ENCODE measurements around the gene NR2F1-AS1. TPM values are rescaled to one million over a fixed set of nuclear protein-coding genes. Genes with fewer than 3 reads are reported as not detected.
A peak's percentile ranks its signal among the peaks of the same experiment; 100 is the strongest.

Gene NR2F1-AS1
- total RNA-seq, 1 donor from 2014 or later: 6.9 TPM

- DNase-seq (ENCODE audit: low read depth): no peak
- Histone ChIP-seq H3K4me1 (ENCODE audit: insufficient read depth, low read length) (no peaks in the 10 kb centered on the region), H3K27ac (ENCODE audit: low read depth, low read length) (no peak overlapping the region), H2AFZ (ENCODE audit: low read depth, low read length) (no peak overlapping the region), H3K4me3 (ENCODE audit: insufficient read depth, low read depth, low read length) (no peak overlapping the region), H3K36me3 (ENCODE audit: insufficient read depth, low read length) (no peaks in the 10 kb centered on the region), H3K9me3 (ENCODE audit: insufficient read depth, low read depth, low read length) (no peaks in the 10 kb centered on the region), H3K9ac (ENCODE audit: low read length) (no peak overlapping the region), H3K4me2 (ENCODE audit: low read length) (no peak overlapping the region), H4K20me1 (ENCODE audit: insufficient read depth, low read length) (no peaks in the 10 kb centered on the region), H3K79me2 (ENCODE audit: insufficient read depth, low read length) (no peaks in the 10 kb centered on the region), H3K27me3 (ENCODE audit: insufficient read depth, low read length) (no peaks in the 10 kb centered on the region)
- no peaks in the 10 kb centered on the region for H3K9me3 Mint-ChIP-seq (ENCODE audit: unreplicated experiment)
- peaks cover 4% of the 10 kb centered on the region for H3K4me1 Mint-ChIP-seq (ENCODE audit: low read depth, unreplicated experiment)
- no peaks in the 10 kb centered on the region for H3K27me3 Mint-ChIP-seq (ENCODE audit: low read depth, unreplicated experiment)
- peak; percentile 26 for FAIRE-seq
- H3K36me3 Mint-ChIP-seq (ENCODE audit: low read depth, unreplicated experiment): no peaks in the 10 kb centered on the region
- no peak overlapping the region for H3K27ac Mint-ChIP-seq (ENCODE audit: unreplicated experiment)
- TF ChIP-seq EZH2 (IDR thresholded peaks at IDR 0.05; ENCODE audit: insufficient read depth, low read length) (no peak), CTCF (IDR thresholded peaks at IDR 0.05; ENCODE audit: insufficient read depth, low read depth, low read length) (no peak)
- H3K4me3 Mint-ChIP-seq (ENCODE audit: unreplicated experiment): no peak overlapping the region
These were observed 149.8 kb downstream of the NR2F1-AS1 start for GRCh38 chr5:93431250-93431649.

- H3K9me3 Mint-ChIP-seq (ENCODE audit: unreplicated experiment): no peaks in the 10 kb centered on the region
These were observed 150.3 kb downstream of the NR2F1-AS1 start for GRCh38 chr5:93430673-93431199.

More at GRCh38 chr5:93430673-93431199, 150.3 kb downstream of the NR2F1-AS1 start:
- no peak for FAIRE-seq
- Mint-ChIP-seq H3K27me3 (ENCODE audit: low read depth, unreplicated experiment) (no peaks in the 10 kb centered on the region), H3K4me1 (ENCODE audit: low read depth, unreplicated experiment) (peaks cover 4% of the 10 kb centered on the region), H3K36me3 (ENCODE audit: low read depth, unreplicated experiment) (no peaks in the 10 kb centered on the region), H3K27ac (ENCODE audit: unreplicated experiment) (no peak overlapping the region), H3K4me3 (ENCODE audit: unreplicated experiment) (no peak overlapping the region)
- no peak overlapping the region for H3K4me3 ChIP-seq (ENCODE audit: insufficient read depth, low read depth, low read length)
- H3K4me1 ChIP-seq (ENCODE audit: insufficient read depth, low read length): no peaks in the 10 kb centered on the region
- no peak overlapping the region for H2AFZ ChIP-seq (ENCODE audit: low read depth, low read length)
- H4K20me1 ChIP-seq (ENCODE audit: insufficient read depth, low read length): no peaks in the 10 kb centered on the region
- H3K9ac ChIP-seq (ENCODE audit: low read length): no peak overlapping the region
- no peaks in the 10 kb centered on the region for H3K27me3 ChIP-seq (ENCODE audit: insufficient read depth, low read length)
- H3K27ac ChIP-seq (ENCODE audit: low read depth, low read length): no peak overlapping the region
- TF ChIP-seq EZH2 (IDR thresholded peaks at IDR 0.05; ENCODE audit: insufficient read depth, low read length) (no peak), CTCF (IDR thresholded peaks at IDR 0.05; ENCODE audit: insufficient read depth, low read depth, low read length) (no peak)
- H3K36me3 ChIP-seq (ENCODE audit: insufficient read depth, low read length): no peaks in the 10 kb centered on the region
- H3K4me2 ChIP-seq (ENCODE audit: low read length): no peak overlapping the region
- H3K9me3 ChIP-seq (ENCODE audit: insufficient read depth, low read depth, low read length): no peaks in the 10 kb centered on the region
- no peaks in the 10 kb centered on the region for H3K79me2 ChIP-seq (ENCODE audit: insufficient read depth, low read length)
- DNase-seq (ENCODE audit: low read depth): no peak
